A204.1 (cell line): ENCODE data around the gene FBLN5.

Source experiments
- FAIRE-seq: peaks from 2 replicates; lab custom pipeline; 2012; peaks lifted over from hg19 to GRCh38; lab: Jason Lieb, UNC

The FBLN5 gene

GRCh38 chr14:91946622-91947474 lies 646 bp downstream of the FBLN5 start:
- no peak for FAIRE-seq

GRCh38 chr14:91945751-91946621 lies 1.5 kb downstream of the FBLN5 start:
- FAIRE-seq = no peak

- FAIRE-seq = no peak
Observed at GRCh38 chr14:91942946-91943345, 4.5 kb downstream of the FBLN5 start.

GRCh38 chr14:91942128-91942527 lies 5.4 kb downstream of the FBLN5 start:
- FAIRE-seq = no peak

GRCh38 chr14:91940209-91940608 lies 7.3 kb downstream of the FBLN5 start:
- no peak for FAIRE-seq

GRCh38 chr14:91935586-91935985 lies 11.9 kb downstream of the FBLN5 start:
- FAIRE-seq = no peak

- FAIRE-seq = no peak
Observed at GRCh38 chr14:91934554-91935285, 12.8 kb downstream of the FBLN5 start.

- no peak for FAIRE-seq
Observed at GRCh38 chr14:91931478-91932088, 15.9 kb downstream of the FBLN5 start.

GRCh38 chr14:91929700-91930099 lies 17.8 kb downstream of the FBLN5 start:
- FAIRE-seq = no peak

GRCh38 chr14:91927800-91928199 lies 19.7 kb downstream of the FBLN5 start:
- no peak for FAIRE-seq

- FAIRE-seq = no peak
Observed at GRCh38 chr14:91927191-91927590, 20.3 kb downstream of the FBLN5 start.

- FAIRE-seq = no peak
Observed at GRCh38 chr14:91926131-91926890, 21.2 kb downstream of the FBLN5 start.

GRCh38 chr14:91925727-91926121 lies 21.8 kb downstream of the FBLN5 start:
- no peak for FAIRE-seq

GRCh38 chr14:91925001-91925726 lies 22.3 kb downstream of the FBLN5 start:
- no peak for FAIRE-seq

- FAIRE-seq = no peak
Observed at GRCh38 chr14:91920526-91920925, 27.0 kb downstream of the FBLN5 start.

- FAIRE-seq = no peak
Observed at GRCh38 chr14:91919814-91920213, 27.7 kb downstream of the FBLN5 start.

GRCh38 chr14:91918186-91918883 lies 29.2 kb downstream of the FBLN5 start:
- FAIRE-seq = no peak

- FAIRE-seq = no peak
Observed at GRCh38 chr14:91912035-91912434, 35.5 kb downstream of the FBLN5 start.

- FAIRE-seq = no peak
Observed at GRCh38 chr14:91911474-91912032, 35.9 kb downstream of the FBLN5 start.

GRCh38 chr14:91910196-91910595 lies 37.3 kb downstream of the FBLN5 start:
- FAIRE-seq = no peak
